GM13976 (cell line): ENCODE data around the gene GNAS.
A peak's percentile ranks its signal among the peaks of the same experiment; 100 is the strongest.

Experiments
- DNase-seq: peaks from one replicate; pipeline ENCODE4 v3.0.0; 2012; ENCODE audit warnings: low spot score
- CTCF ChIP-seq: IDR thresholded peaks from 2 replicates; pipeline ENCODE4 v1.5.1; 2012; ENCODE audit warnings: borderline replicate concordance, mild to moderate bottlenecking; ENCODE audit not compliant: insufficient read depth; ENCODE audit errors: extremely low read depth, missing control alignments, control extremely low read depth
- in situ Hi-C: fragments of 300-500 bp; cut with MboI; formaldehyde crosslinking; loops from one replicate; pipeline ENCODE4 v1.12.0; 2022; ENCODE audit warnings: low sequenced_read_pairs, mixed read lengths, inconsistent platforms; ENCODE audit not compliant: unreplicated experiment

The GNAS gene

GRCh38 chr20:58852543-58853271 lies at the start of gene GNAS:
TSS of gene GNAS (plus strand) at chr20:58852716.
- in situ Hi-C loops: no loop called here
- DNase-seq: peak; percentile 69
- peak; percentile 57 for TF ChIP-seq CTCF

GRCh38 chr20:58803533-58803932 lies 49.0 kb upstream of the GNAS start:
- no peak for TF ChIP-seq CTCF
- DNase-seq: no peak
- in situ Hi-C loops: no loop called here

- no peak for TF ChIP-seq CTCF
- DNase-seq: no peak
- in situ Hi-C loops: no loop called here
Observed at GRCh38 chr20:58807801-58808200, 44.7 kb upstream of the GNAS start.

DNA sequence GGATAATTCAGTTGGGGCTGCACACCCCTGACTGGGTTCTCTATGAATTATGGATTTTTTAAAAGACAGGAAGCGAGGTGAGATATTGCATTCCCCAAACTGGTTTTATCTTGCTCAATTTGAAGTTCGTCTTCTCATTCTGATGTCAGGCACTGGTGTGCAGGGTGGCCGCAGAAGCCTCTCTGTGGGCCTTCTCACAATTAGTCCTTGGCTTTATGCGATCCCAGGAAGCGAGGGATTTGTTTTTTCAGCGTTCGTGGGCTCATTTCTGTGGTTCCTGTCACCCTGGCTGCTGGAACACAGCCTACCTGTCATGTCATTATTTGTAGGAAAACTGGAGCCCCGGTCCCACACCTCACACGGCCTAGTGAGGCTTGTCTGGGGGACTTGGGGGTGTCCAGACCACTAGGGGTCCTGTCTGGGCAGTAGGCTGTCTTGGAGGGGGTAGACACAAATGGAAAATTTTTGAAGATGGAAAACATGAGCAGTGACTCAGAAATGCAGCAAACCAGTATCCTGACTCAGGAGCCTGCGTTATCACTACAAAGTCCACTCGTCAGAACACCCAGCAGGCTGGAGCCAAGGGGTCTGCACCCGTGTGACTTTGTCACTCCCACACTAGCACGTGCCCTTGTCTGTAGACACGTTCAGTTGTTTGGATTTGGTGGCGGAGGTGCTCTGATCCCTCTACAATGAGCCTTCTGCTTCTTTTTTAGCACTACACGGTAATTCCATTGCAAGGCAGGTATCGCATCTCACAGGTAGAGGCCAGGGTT lies 44.1 kb upstream of the GNAS start:
- no peak for DNase-seq
- in situ Hi-C loops: no loop called here

DNA sequence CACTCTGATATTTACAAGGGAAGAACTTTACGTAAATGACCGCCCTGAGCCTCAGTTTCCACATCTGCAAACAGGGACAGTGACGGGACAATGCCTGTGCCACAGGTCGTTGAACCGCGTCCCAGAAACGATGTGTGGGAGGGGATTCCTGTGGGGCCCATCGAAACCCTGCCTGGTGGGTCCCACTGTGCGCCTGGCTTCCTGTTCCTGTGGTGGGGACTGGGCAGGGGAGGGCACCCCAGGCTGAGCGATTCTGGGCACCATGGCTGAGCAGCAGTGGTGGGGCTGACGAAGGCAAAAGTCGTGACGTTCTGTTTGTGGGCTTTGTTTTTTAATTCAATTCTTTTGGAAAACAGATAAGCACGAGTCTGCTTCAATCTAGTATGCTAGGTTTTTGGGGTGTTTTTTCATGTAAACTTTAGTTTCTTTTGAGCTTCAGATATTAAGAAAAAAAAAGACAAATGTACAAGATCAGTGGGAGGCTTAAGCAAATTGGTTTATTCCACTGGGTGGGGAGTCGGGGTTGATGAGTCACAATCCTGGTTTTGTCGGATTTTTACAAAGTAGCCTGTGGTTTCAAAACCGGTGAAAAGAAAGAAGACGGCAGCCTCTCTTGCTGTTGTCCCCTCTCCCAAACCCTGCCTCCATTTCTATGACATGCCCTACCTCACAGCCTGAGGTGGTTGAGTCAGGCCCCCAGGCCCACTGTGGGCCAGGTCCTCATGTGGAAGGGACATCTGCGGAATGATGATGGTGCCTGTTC lies 42.2 kb upstream of the GNAS start:
- DNase-seq: no peak
- in situ Hi-C loops: no loop called here
- no peak for TF ChIP-seq CTCF

More for the DNA sequence above, 44.1 kb upstream of the GNAS start:
- no peak for TF ChIP-seq CTCF

DNA sequence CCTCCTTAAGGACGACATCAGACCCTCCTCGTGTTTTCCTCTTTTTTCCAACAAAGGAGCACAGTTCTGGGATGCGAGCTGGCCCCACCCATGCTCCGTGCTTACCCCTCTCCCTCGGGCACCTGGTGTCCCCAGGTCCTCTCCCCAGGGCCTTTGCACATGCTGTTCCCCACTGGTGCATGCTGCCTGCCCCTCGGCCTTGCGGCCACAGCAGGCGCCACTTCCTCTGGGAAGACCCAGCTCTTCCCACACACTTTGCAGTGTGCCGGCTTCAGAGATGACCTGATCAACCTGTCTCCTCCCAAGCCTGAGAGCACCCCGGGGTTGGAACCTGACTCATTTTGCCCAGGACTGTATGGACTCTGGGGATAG lies 41.7 kb upstream of the GNAS start:
- in situ Hi-C loops: no loop called here
- DNase-seq: no peak
- TF ChIP-seq CTCF: no peak
